GM21447 (cell line): ENCODE results near the gene RIC1.

Experiments used
- ATAC-seq: cut with Tn5 transposase; IDR thresholded peaks from one replicate; pipeline ENCODE4 v1.9.1; 2021; ENCODE audit not compliant: unreplicated experiment

RIC1 gene

GRCh38 chr9:5819174-5819573 lies 190.3 kb downstream of the RIC1 start:
- no peak for ATAC-seq

DNA sequence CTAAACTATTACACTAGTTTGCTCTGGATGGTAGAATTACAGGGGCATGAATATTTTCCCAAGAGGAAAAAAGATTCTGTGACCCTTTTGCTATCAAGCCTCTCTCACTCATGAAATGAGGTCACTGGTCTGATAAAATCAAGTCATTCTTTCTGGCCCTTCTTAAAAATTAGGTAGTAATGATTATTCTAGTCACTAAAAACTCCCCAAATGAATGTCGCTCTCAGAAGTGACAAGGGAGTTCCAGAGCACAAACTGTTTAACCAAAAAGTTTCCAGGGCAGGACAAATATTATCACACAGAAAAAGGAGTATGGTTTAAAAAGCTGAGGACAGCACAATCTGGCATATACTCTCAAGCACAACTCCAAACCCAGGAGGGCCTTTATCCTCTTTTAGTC lies 191.5 kb downstream of the RIC1 start:
- no peak for ATAC-seq

DNA sequence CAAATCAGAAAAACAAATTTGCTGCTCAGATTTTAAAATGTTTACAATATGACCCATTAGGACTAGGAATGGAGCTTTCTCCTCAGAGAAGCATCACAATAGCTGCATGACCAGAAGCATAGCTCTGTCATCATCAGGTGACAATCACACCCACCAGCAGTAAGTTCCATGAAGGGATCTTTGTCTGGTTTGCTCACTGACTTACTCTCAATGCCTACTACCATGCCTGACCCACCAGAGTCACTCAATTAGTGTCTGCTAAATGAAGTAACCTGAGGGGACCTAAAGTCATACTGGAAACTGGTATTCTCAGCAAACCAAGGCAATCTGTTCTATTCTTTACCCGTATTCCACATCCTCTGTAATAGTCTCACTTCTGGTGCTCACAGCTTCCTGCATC lies 196.3 kb downstream of the RIC1 start:
- no peak for ATAC-seq
